EH (cell line): ENCODE data around the gene NR4A3.
A peak's percentile ranks its signal among the peaks of the same experiment; 100 is the strongest.

Experiments
- DNase-seq: peaks from one replicate; pipeline ENCODE4 v3.0.0-alpha.2; 2015; ENCODE audit warnings: low read depth

NR4A3 gene

GRCh38 chr9:99878651-99879050 lies 57.0 kb downstream of the NR4A3 start:
- DNase-seq, result peak; percentile 66

GRCh38 chr9:99881769-99882168 lies 60.1 kb downstream of the NR4A3 start:
- no peak for DNase-seq

GRCh38 chr9:99885747-99886146 lies 64.1 kb downstream of the NR4A3 start:
- no peak for DNase-seq

DNA sequence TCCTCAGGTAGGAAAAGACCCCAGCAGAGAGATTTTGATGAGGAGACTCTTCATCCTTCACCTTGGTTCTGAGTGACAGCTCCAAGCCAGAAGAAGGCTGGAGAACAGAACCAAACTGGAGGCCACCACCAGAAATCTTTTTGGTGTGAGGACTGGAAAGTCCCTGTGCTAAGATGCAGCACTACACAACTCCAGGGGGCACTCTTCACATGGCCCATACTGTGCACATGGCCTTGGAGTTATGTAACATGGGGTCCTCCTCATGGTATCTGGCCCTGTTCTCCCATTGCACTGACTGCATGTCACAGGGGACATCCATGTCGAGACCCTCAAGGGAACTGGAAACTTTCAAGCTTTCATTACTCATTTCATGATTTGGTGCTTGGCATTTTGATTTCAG lies 67.4 kb downstream of the NR4A3 start:
- DNase-seq, result no peak

DNA sequence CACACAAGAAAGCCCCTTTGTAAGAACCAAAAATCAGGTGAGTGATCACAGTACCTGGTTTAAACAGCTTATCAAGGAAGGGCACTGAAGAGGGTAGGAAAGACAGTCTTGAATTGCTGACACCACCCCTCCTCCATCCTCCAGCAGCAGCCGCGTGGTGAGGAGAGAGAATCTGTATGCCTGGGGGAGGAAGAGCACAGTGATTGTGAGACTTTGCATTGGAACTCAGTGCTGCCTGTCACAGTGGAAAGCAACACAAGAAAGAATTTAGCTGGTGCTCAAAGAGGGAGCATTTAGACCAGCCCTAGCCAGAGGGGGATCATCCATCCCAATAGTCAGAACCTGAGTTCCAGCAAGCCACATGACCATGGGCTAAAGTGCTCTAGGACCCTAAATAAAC lies 73.1 kb downstream of the NR4A3 start:
- DNase-seq, result peak; percentile 7

DNA sequence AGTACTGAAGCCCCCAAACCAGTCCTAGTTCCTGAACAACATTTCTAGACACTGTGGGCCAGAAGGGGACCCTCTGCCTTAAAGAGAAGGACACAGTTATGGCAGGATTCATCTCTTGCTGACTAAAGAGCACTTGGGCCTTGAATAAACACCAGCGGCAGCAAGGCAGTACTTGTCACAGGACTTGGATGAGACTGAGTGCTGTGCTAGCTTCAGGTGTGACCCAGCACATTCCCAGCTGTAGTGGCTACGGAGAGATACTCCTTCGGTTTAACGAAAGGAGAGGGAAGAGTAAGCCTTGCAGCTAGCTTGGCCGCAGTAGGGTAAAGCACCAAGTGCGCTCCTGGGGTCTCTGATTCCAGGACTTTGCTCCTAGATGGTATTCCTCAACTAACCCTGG lies 73.8 kb downstream of the NR4A3 start:
- DNase-seq, result no peak

DNA sequence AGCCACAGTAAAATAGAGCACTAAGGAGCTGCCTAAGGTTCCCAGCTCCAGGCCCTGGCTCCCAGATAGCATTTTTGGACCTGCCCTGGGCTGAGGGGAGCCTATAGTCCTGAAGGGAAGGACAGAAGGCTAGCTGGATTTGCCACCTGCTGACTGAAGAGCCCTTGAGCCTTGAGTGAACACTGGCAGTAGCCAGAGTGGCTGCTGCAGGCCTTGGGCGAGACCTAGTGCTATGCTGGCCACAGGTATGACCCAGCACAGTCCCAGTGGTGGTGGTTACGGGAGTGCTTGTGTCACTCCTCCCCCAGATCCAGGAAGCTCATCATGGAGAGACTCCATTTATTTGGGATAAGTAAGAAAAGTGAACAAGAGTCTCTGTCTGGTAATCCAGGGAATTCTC lies 74.4 kb downstream of the NR4A3 start:
- no peak for DNase-seq

DNA sequence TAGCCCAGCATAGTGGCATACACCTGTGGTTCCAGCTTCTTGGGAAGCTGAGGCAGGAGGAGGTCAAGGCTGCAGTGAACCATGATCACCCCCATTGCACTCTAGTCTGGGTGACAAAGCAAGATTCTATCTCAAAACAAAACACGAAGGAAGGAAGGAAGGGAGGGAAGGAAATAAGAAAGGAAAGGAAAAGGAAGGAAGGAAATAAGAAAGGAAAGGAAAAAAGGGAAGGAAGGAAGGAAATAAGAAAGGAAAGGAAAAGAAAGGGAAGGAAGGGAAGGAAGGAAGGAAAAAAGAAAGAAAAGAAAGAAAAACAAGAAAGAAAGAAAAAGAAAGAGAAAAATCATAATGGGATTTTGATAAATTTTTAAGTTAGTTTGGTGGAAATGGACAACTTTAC lies 81.7 kb downstream of the NR4A3 start:
- DNase-seq, result no peak

DNA sequence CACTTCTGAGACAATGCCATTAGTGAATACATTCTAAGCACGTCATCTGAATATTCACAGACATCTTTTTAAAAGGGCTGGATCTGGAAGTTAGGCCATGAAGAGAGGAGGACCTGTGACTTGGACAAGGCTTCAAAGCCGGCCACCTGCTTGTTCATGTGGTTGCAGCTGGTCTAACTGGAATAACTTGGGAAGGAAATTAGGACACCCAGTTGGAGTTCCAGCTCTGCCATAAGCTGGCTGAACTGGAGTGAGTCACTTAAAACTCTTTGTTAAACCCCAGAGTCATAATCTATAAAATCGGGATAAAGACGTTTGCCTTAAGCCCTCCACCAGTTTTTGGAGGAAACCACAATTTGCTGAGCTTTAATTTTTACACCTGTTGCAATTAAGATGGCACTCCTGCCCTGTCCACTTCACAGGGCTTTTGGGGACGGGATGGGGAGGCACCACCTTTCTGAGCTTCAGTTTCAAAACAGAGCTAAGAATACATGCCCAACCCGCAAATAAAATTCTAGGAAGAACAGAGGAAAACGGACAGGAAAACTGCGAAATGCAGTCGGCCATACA lies 84.2 kb downstream of the NR4A3 start:
- peak; percentile 11 for DNase-seq

- peak; percentile 84 for DNase-seq
Measured at GRCh38 chr9:99906403-99907207, 84.9 kb downstream of the NR4A3 start, which contains the start of gene STX17. STX17 (plus strand) TSS chr9:99906654; CDS start chr9:99915240, 8,586 bp downstream.

DNA sequence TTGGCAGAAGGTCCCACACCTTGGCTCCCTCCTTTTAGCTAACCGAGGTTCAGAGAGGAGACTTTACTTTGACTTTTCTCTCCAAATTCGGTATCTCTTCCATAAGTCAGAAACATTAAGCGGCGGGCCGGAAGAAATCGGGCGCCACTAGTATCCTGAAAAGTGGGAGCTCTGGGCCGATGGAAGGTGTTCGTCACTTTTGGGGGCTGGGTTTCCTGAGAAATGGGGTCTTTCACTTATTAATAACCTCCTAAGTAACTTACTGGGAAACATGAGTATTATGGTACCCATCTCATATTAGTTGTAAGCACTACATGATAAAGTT lies 85.5 kb downstream of the NR4A3 start:
- DNase-seq, result no peak

GRCh38 chr9:99911600-99911999 lies 89.9 kb downstream of the NR4A3 start:
- DNase-seq, result no peak
